ENCODE results near the gene MISFA. TPM values are rescaled to one million over a fixed set of nuclear protein-coding genes. Genes with fewer than 3 reads are reported as not detected.

The MISFA gene
- total and polyA plus RNA-seq, 7 donors: 0.44 to 4.2 (median 3.7) TPM; not detected in 4

DNA sequence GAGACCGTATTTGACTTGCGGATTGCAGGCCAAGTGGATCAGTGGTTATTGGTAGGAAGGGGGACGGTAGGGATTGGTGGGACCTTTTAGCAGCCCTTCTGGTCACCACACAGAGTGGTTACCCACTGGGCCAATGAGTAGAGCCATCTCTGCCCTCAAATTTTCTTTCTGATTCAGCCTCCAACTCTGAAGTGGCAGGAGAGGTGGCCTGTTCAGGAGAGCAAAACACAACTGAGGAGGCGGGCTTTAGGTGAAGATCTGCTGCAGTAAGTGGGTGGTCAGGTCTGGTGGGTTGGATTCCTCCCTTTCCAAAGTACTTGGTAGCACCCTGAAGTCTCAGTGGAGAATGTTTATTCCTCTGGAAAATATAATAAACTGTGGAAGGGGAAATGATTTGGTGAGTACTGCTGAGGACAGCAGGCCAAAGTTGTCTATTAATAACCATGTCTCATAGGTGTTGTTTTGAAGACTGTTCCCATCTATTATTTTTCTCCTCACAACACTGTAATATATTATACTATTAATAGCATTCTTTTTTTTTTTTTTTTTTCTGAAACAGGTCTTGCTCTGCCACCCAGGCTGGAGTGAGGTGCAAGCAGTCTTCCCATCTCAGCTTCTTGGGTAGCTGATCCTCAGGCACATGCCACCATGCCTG lies 1.5 kb downstream of the MISFA start:
- DNase-seq: no peak
- WGBS, 2 donors: 95 to 98% methylated on average over 4 of the region's 4 CpGs
- Histone ChIP-seq H3K27ac (peak overlapping the region in 1 of 4 donors; percentile 58), H3K4me3 (no peak overlapping the region), H3K36me3 (peaks cover 0 to 12% (median under 1%) of the 10 kb centered on the region in 4 donors), H3K9me3 (no peaks in the 10 kb centered on the region), H3K27me3 (no peaks in the 10 kb centered on the region), H3K4me1 (no peaks in the 10 kb centered on the region)
- intact Hi-C loops (cut with DNase I): no loop called here
- TF ChIP-seq, protein P1, sequence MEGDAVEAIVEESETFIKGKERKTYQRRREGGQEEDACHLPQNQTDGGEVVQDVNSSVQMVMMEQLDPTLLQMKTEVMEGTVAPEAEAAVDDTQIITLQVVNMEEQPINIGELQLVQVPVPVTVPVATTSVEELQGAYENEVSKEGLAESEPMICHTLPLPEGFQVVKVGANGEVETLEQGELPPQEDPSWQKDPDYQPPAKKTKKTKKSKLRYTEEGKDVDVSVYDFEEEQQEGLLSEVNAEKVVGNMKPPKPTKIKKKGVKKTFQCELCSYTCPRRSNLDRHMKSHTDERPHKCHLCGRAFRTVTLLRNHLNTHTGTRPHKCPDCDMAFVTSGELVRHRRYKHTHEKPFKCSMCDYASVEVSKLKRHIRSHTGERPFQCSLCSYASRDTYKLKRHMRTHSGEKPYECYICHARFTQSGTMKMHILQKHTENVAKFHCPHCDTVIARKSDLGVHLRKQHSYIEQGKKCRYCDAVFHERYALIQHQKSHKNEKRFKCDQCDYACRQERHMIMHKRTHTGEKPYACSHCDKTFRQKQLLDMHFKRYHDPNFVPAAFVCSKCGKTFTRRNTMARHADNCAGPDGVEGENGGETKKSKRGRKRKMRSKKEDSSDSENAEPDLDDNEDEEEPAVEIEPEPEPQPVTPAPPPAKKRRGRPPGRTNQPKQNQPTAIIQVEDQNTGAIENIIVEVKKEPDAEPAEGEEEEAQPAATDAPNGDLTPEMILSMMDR (IDR thresholded peaks at IDR 0.05): no peak
- no peak for TF ChIP-seq EP300 (IDR thresholded peaks at IDR 0.05)
- TF ChIP-seq POLR2AphosphoS5 (IDR thresholded peaks at IDR 0.05): no peak
- no peak for TF ChIP-seq POLR2A (IDR thresholded peaks at IDR 0.05)

DNA sequence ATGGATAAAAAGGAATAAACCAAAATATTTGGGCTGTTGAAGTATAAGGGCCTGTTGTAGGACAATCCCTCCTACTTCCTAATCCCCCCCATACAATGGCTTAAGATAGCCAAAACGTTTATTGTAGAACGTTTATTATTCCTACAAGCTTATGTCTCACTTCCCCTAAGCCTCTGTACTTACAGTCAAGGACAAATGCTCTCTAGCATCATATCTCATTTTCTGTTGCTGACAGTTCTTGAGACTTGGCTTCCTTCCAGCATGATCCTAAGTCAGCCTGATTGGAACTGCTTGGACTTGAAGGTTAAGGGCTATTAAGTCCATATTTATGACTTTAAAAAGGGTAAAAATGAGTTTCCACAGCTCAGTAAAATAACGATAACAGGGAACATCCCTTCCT lies 8.8 kb downstream of the MISFA start:
- 63 to 69% methylated on average over 3 of the region's 3 CpGs for WGBS, 2 donors
- DNase-seq: no peak
- TF ChIP-seq POLR2AphosphoS5 (IDR thresholded peaks at IDR 0.05): no peak
- TF ChIP-seq EP300 (IDR thresholded peaks at IDR 0.05): no peak
- no peak for TF ChIP-seq POLR2A (IDR thresholded peaks at IDR 0.05)
- TF ChIP-seq, protein P1 (IDR thresholded peaks at IDR 0.05): no peak
- Histone ChIP-seq H3K27ac (no peak overlapping the region), H3K36me3 (peaks cover 14 to 75% (median 18%) of the 10 kb centered on the region in 4 donors), H3K4me1 (no peaks in the 10 kb centered on the region), H3K4me3 (no peak overlapping the region), H3K9me3 (no peaks in the 10 kb centered on the region), H3K27me3 (no peaks in the 10 kb centered on the region)
- intact Hi-C loops (cut with DNase I): no loop called here

DNA sequence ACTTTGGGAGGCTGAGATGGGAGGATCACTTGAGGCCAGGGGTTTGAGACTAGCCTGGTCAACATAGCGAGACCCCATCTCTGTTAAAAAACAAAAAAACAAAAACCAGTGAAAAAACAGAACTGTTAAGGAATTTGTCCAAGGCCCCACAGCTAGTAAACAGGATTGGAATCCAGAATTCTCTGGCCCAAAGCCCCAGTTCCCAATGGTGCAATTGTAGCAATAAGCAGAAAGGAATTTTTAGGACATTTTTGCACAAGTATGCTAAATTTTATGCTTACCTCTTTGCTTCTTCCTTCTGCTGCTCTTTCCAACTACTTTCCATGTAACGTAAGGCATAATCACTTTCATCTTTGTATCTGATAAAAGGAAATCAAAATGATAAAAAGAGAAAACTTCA lies 11.6 kb downstream of the MISFA start:
- Histone ChIP-seq H3K27me3 (no peaks in the 10 kb centered on the region), H3K9me3 (no peaks in the 10 kb centered on the region), H3K36me3 (peaks cover 19 to 93% (median 37%) of the 10 kb centered on the region in 4 donors), H3K4me3 (no peak overlapping the region), H3K27ac (no peak overlapping the region), H3K4me1 (no peaks in the 10 kb centered on the region)
- TF ChIP-seq, protein P1 (IDR thresholded peaks at IDR 0.05): no peak
- no peak for TF ChIP-seq POLR2A (IDR thresholded peaks at IDR 0.05)
- TF ChIP-seq POLR2AphosphoS5 (IDR thresholded peaks at IDR 0.05): no peak
- TF ChIP-seq EP300 (IDR thresholded peaks at IDR 0.05): no peak
- intact Hi-C loops (cut with DNase I): no loop called here
- WGBS, 2 donors: 97 to 98% methylated on average over 2 of the region's 2 CpGs
- DNase-seq: no peak

DNA sequence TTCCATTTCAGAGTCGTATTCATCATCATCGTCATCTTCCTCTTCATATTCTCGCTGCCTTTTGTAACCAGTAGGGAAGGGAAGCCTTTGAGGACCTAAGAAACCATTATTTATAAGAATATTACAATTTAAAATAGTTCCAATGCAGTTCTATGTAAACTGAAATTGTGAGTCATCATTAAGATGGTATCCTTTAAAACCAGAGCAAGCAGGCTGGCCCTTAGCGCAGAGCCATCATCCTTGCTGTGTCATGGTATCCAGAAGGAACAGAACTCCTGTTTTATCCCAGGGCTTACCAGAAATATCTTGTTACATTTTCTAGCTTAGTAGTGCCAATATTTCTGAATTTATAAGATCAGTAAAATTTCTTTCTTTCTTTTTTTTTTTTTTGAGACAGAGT lies 12.8 kb downstream of the MISFA start:
- intact Hi-C loops (cut with DNase I): no loop called here
- peaks cover 19 to 85% (median 34%) of the 10 kb centered on the region in 4 donors for H3K36me3 ChIP-seq
- H3K27me3 ChIP-seq: no peaks in the 10 kb centered on the region
- DNase-seq: no peak
- WGBS, 2 donors: 85 to 98% methylated on average over 4 of the region's 4 CpGs
- H3K9me3 ChIP-seq: no peaks in the 10 kb centered on the region
- H3K4me3 ChIP-seq: no peak overlapping the region
- TF ChIP-seq POLR2A (IDR thresholded peaks at IDR 0.05) (no peak), EP300 (IDR thresholded peaks at IDR 0.05) (no peak), POLR2AphosphoS5 (IDR thresholded peaks at IDR 0.05) (no peak)
- TF ChIP-seq, protein P1 (IDR thresholded peaks at IDR 0.05): no peak
- H3K27ac ChIP-seq: no peak overlapping the region
- H3K4me1 ChIP-seq: no peaks in the 10 kb centered on the region

DNA sequence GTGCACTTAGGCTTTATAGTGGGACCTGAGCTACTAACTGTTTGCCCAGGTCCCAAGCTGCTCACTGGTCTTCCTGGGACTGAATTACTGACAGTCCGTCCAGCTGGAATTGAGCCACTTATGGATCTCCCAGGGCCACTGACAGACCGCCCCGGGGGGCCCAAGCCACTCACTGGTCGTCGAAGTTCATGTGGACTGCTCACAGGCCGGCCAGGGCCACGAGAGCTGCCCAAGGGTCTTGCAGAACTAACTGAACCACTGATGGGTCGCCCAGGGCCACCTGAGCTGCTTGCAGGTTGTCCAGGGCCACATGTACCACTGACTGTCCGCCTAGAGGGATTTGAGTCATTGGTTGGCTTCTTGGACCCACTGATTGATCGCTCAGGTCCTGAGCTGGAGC lies 15.1 kb downstream of the MISFA start:
- H3K27ac ChIP-seq: no peak overlapping the region
- WGBS, 2 donors: 97% methylated on average over 10 of the region's 10 CpGs

More for the DNA sequence above, 15.1 kb downstream of the MISFA start:
- peaks cover 0 to 22% (median 11%) of the 10 kb centered on the region in 4 donors for H3K4me1 ChIP-seq
- H3K4me3 ChIP-seq: no peak overlapping the region
- DNase-seq: no peak
- peaks cover 19 to 63% (median 28%) of the 10 kb centered on the region in 4 donors for H3K36me3 ChIP-seq
- no peak for TF ChIP-seq POLR2A (IDR thresholded peaks at IDR 0.05)
- TF ChIP-seq EP300 (IDR thresholded peaks at IDR 0.05): no peak
- TF ChIP-seq, protein P1 (IDR thresholded peaks at IDR 0.05): no peak
- no peak for TF ChIP-seq POLR2AphosphoS5 (IDR thresholded peaks at IDR 0.05)
- intact Hi-C loops (cut with DNase I): no loop called here
- no peaks in the 10 kb centered on the region for H3K9me3 ChIP-seq
- H3K27me3 ChIP-seq: no peaks in the 10 kb centered on the region

All from sigmoid colon (tissue), 7 donors.